GM21529 (cell line): ENCODE measurements around the gene VWA2.
A peak's percentile ranks its signal among the peaks of the same experiment; 100 is the strongest.

Source experiments
- ATAC-seq: cut with Tn5 transposase; IDR thresholded peaks from one replicate; pipeline ENCODE4 v1.9.1; 2021; ENCODE audit not compliant: unreplicated experiment

Gene VWA2

GRCh38 chr10:114293075-114293474 lies 54.0 kb downstream of the VWA2 start:
- ATAC-seq = no peak

- no peak for ATAC-seq
These were observed 55.5 kb downstream of the VWA2 start for GRCh38 chr10:114294549-114294948.

GRCh38 chr10:114295393-114295792 lies 56.3 kb downstream of the VWA2 start:
- ATAC-seq = no peak

- no peak for ATAC-seq
These were observed 58.2 kb downstream of the VWA2 start for GRCh38 chr10:114297136-114297705.

GRCh38 chr10:114300036-114300645 lies 61.1 kb downstream of the VWA2 start:
- no peak for ATAC-seq

GRCh38 chr10:114301177-114301576 lies 62.1 kb downstream of the VWA2 start:
- ATAC-seq = no peak

GRCh38 chr10:114301951-114302710 lies 63.1 kb downstream of the VWA2 start:
- ATAC-seq = no peak

- peak; percentile 4 for ATAC-seq
These were observed 64.5 kb downstream of the VWA2 start for GRCh38 chr10:114303556-114303955.

GRCh38 chr10:114304017-114304570 lies 65.0 kb downstream of the VWA2 start:
- peak; percentile 84 for ATAC-seq

- ATAC-seq = peak; percentile 62
These were observed 65.7 kb downstream of the VWA2 start for GRCh38 chr10:114304571-114305421.

- ATAC-seq = no peak
These were observed 66.5 kb downstream of the VWA2 start for GRCh38 chr10:114305521-114305925.

GRCh38 chr10:114306116-114306973 lies 67.3 kb downstream of the VWA2 start:
- no peak for ATAC-seq

- ATAC-seq = no peak
These were observed 68.7 kb downstream of the VWA2 start for GRCh38 chr10:114307731-114308130.

GRCh38 chr10:114308531-114309363 lies 69.7 kb downstream of the VWA2 start:
- no peak for ATAC-seq

- no peak for ATAC-seq
These were observed 70.3 kb downstream of the VWA2 start for GRCh38 chr10:114309364-114309651.

GRCh38 chr10:114310346-114310745 lies 71.3 kb downstream of the VWA2 start:
- ATAC-seq = no peak

- no peak for ATAC-seq
These were observed 72.0 kb downstream of the VWA2 start for GRCh38 chr10:114311023-114311422.

- no peak for ATAC-seq
These were observed 72.6 kb downstream of the VWA2 start for GRCh38 chr10:114311496-114312209.

GRCh38 chr10:114313139-114313538 lies 74.1 kb downstream of the VWA2 start:
- no peak for ATAC-seq
